Endodermal cell (in vitro differentiated cells): ENCODE data around the gene NCK2. TPM values are rescaled to one million over a fixed set of nuclear protein-coding genes. Genes with fewer than 3 reads are reported as not detected.

Source experiments
- DNase-seq: peaks from one replicate; pipeline ENCODE4 v3.0.0-alpha.2; 2017
- H3K27ac ChIP-seq: 2 replicates; pipeline ENCODE4 v1.5.1; 2013; ENCODE audit warnings: mild to moderate bottlenecking, low read depth, low read length, moderate library complexity
- H3K27me3 ChIP-seq: 2 replicates; pipeline ENCODE4 v1.6.1; 2013; ENCODE audit warnings: mild to moderate bottlenecking, low read length, moderate library complexity; ENCODE audit not compliant: insufficient read depth, control insufficient read depth, poor library complexity, severe bottlenecking
- H3K36me3 ChIP-seq: 2 replicates; pipeline ENCODE4 v1.7.0; 2013; ENCODE audit warnings: mild to moderate bottlenecking, low read length, moderate library complexity; ENCODE audit not compliant: control insufficient read depth, insufficient read depth
- H3K4me1 ChIP-seq: one replicate; pipeline ENCODE4 v1.7.0; 2013; ENCODE audit warnings: low read length; ENCODE audit not compliant: control insufficient read depth, insufficient read depth
- H3K4me3 ChIP-seq: 2 replicates; pipeline ENCODE4 v1.5.1; 2013; ENCODE audit warnings: mild to moderate bottlenecking, low read length, moderate library complexity
- H3K9ac ChIP-seq: 2 replicates; pipeline ENCODE4 v1.6.1; 2013; ENCODE audit warnings: mild to moderate bottlenecking, low read length, moderate library complexity; ENCODE audit not compliant: poor library complexity, severe bottlenecking; ENCODE audit errors: extremely low read depth
- H3K9me3 ChIP-seq: 2 replicates; pipeline ENCODE4 v1.6.1; 2013; ENCODE audit warnings: mild to moderate bottlenecking, low read length, moderate library complexity; ENCODE audit not compliant: control insufficient read depth
- H3K27ac Mint-ChIP-seq: 2 replicates; pipeline ENCODE4 v1.8.0; 2020; ENCODE audit warnings: mixed read lengths
- H3K27me3 Mint-ChIP-seq: 2 replicates; pipeline ENCODE4 v1.8.0; 2021; ENCODE audit warnings: mild to moderate bottlenecking, mixed read lengths; ENCODE audit not compliant: insufficient read depth
- H3K36me3 Mint-ChIP-seq: 2 replicates; pipeline ENCODE4 v1.8.0; 2020; ENCODE audit warnings: low read depth, mixed read lengths
- H3K4me1 Mint-ChIP-seq: 2 replicates; pipeline ENCODE4 v1.8.0; 2020; ENCODE audit warnings: mixed read lengths
- H3K4me3 Mint-ChIP-seq: 2 replicates; pipeline ENCODE4 v1.8.0; 2020; ENCODE audit warnings: mild to moderate bottlenecking, moderate library complexity, mixed read lengths
- H3K9me3 Mint-ChIP-seq: 2 replicates; pipeline ENCODE4 v1.8.0; 2020; ENCODE audit warnings: mild to moderate bottlenecking, mixed read lengths
- CTCF ChIP-seq: fragments of 200-600 bp; sonication (generic); conservative IDR thresholded peaks from 2 replicates; pipeline ENCODE4 v1.5.0; 2021; ENCODE audit warnings: antibody characterized with exemption, mild to moderate bottlenecking
- WGBS, 2 experiments: methylation state at CpG; one replicate each; pipeline versions ENCODE4 v1.1.5 to v1.1.7; 2013; ENCODE audit warnings: missing lambda C conversion rate in 2 of 2, mixed read lengths in 1 of 2; ENCODE audit not compliant: insufficient coverage in 1 of 2, insufficient read length in 1 of 2; 5-methylcytosine and 5-hydroxymethylcytosine counted together
- total RNA-seq, 2 donors: library from RNA; stranded (reverse); fragmentation: NEBNext Ultra II Directional in 1 of 2; extraction: Animal tissue kit (Norgen Biotek cat#: 25700) in 1 of 2; gene quantifications; 2 replicates in 1 of 2; 3 replicates in 1 of 2; pipeline ENCODE4 v1.2.1, GENCODE V29; 2021

Gene NCK2
- total RNA-seq, 2 donors from 2014 or later, result 58.9 to 63.8 TPM

DNA sequence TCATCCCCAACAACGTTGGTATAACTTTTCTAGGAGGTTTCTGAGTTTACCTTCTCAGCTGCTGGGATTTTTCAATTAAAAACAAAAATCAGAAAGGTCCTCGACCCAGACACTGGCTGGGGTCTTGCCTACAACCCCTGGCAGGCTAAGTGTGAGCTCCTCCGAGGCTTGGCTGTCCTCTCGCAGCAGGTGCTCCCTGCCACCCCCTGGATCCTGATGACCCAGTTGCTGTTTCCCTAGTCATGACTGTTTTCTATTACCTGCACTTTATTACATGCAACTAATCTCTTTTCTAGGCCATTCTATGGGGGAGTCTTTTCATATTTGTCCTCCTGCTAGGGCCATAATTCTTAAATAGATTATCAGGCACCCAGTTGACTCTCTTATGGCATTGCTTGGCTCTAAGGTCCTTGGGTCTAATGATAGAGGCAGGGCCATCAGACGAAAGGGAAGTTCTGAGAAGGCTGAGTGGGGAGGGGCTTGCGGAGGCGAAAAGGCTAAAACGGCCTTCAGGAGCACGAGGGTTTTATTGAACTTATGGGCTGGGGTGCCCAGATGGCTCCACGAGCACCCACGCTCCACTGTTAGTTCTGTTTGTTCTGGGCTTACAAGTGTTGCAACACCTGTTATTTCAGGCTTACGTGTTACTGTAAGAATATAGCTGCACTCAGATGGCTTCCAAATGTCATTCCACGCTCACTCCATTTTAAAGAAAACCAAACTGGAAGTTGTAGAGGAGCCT is 166.0 kb downstream of the NCK2 start:
- H3K36me3 ChIP-seq, result no peaks in the 10 kb centered on the region
- no peak overlapping the region for H3K9ac ChIP-seq
- Mint-ChIP-seq H3K27me3 (no peaks in the 10 kb centered on the region), H3K36me3 (no peaks in the 10 kb centered on the region), H3K27ac (no peak overlapping the region), H3K9me3 (peaks cover 16% of the 10 kb centered on the region), H3K4me3 (no peak overlapping the region), H3K4me1 (peaks cover 8% of the 10 kb centered on the region)
- H3K4me3 ChIP-seq, result no peak overlapping the region
- H3K27ac ChIP-seq, result no peak overlapping the region
- no peaks in the 10 kb centered on the region for H3K27me3 ChIP-seq
- TF ChIP-seq CTCF, result no peak
- H3K4me1 ChIP-seq, result no peaks in the 10 kb centered on the region
- H3K9me3 ChIP-seq, result peaks cover 10% of the 10 kb centered on the region
- no peak for DNase-seq
- WGBS, 2 experiments, result 86 to 90% methylated on average over 8 to 13 of the region's 13 CpGs

DNA sequence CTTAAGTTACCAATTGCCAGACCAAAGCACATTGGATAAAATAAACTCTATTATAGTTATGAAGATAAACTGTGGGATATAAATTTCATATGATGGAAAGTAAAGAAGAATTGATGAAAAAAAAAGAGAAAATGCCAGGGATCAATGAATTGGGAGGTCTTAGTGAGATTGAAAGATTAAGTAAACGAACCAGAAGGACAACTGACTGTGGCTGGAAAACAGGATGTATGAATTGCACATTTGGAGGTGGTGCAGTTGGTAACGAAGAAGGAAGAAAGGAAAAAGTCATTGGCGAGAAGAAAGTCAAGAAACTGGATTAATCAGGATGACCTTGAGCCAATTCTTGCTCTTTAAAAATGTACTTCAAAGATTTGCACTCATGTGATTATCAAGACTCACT is 166.7 kb downstream of the NCK2 start:
- H3K9ac ChIP-seq, result no peak overlapping the region
- H3K4me3 ChIP-seq, result no peak overlapping the region
- H3K27ac ChIP-seq, result no peak overlapping the region
- H3K4me1 Mint-ChIP-seq, result peaks cover 8% of the 10 kb centered on the region
- peaks cover 12% of the 10 kb centered on the region for H3K9me3 ChIP-seq
- TF ChIP-seq CTCF, result no peak
- no peak overlapping the region for H3K27ac Mint-ChIP-seq
- no peaks in the 10 kb centered on the region for H3K36me3 ChIP-seq
- H3K9me3 Mint-ChIP-seq, result peaks cover 23% of the 10 kb centered on the region
- H3K27me3 Mint-ChIP-seq, result no peaks in the 10 kb centered on the region
- H3K36me3 Mint-ChIP-seq, result no peaks in the 10 kb centered on the region
- H3K4me3 Mint-ChIP-seq, result no peak overlapping the region
- DNase-seq, result no peak
- 92 to 96% methylated on average over 2 to 3 of the region's 3 CpGs for WGBS, 2 experiments
- H3K27me3 ChIP-seq, result no peaks in the 10 kb centered on the region
- H3K4me1 ChIP-seq, result no peaks in the 10 kb centered on the region

DNA sequence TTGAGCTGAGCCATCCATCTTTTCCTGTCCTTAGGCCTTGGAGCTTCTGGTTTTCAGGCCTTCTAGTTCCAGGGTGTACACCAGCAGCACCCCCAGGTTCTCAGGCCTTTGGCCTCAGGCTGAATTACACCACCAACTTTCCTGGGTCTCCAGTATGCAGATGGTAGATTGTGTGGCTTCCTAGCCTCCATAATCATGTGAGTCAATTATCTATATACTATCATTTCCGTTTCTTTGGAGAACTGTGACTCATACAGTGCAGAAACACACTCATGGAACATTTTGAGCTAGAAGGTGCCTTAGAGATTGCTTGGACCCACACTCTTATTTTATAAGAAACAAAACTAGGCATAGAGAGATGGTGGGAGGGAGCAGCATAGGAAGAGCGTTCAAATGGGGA is 167.4 kb downstream of the NCK2 start:
- H3K27ac Mint-ChIP-seq, result no peak overlapping the region
- Histone ChIP-seq H3K4me1 (no peaks in the 10 kb centered on the region), H3K36me3 (no peaks in the 10 kb centered on the region), H3K27ac (no peak overlapping the region), H3K9ac (no peak overlapping the region), H3K9me3 (peaks cover 12% of the 10 kb centered on the region), H3K27me3 (no peaks in the 10 kb centered on the region), H3K4me3 (no peak overlapping the region)
- peaks cover 8% of the 10 kb centered on the region for H3K4me1 Mint-ChIP-seq
- no peak for DNase-seq
- H3K27me3 Mint-ChIP-seq, result no peaks in the 10 kb centered on the region
- no peak overlapping the region for H3K4me3 Mint-ChIP-seq
- TF ChIP-seq CTCF, result no peak
- H3K36me3 Mint-ChIP-seq, result no peaks in the 10 kb centered on the region
- WGBS, 2 experiments, result 98 to 100% methylated on average over 2 of the region's 2 CpGs
- H3K9me3 Mint-ChIP-seq, result peaks cover 23% of the 10 kb centered on the region
